LNCaP clone FGC (cell line): ENCODE measurements around the gene SMAD9.
A peak's percentile ranks its signal among the peaks of the same experiment; 100 is the strongest.

Experiments used
- DNase-seq: peaks from one replicate; pipeline ENCODE4 v3.0.0-alpha.2; 2011; ENCODE audit warnings: low read depth
- H3K4me3 ChIP-seq: 2 replicates; pipeline ENCODE4 v1.5.1; 2011; ENCODE audit warnings: mild to moderate bottlenecking, low read depth, low read length, control low read depth
- TF ChIP-seq, protein P1 (sequence below): IDR thresholded peaks from 2 replicates; pipeline ENCODE4 v1.5.1; 2012; ENCODE audit warnings: mild to moderate bottlenecking; ENCODE audit not compliant: control insufficient read depth, insufficient read depth; ENCODE audit errors: extremely low read depth

SMAD9 gene

GRCh38 chr13:36912973-36913372 is 7.1 kb downstream of the SMAD9 start:
- TF ChIP-seq, protein P1, sequence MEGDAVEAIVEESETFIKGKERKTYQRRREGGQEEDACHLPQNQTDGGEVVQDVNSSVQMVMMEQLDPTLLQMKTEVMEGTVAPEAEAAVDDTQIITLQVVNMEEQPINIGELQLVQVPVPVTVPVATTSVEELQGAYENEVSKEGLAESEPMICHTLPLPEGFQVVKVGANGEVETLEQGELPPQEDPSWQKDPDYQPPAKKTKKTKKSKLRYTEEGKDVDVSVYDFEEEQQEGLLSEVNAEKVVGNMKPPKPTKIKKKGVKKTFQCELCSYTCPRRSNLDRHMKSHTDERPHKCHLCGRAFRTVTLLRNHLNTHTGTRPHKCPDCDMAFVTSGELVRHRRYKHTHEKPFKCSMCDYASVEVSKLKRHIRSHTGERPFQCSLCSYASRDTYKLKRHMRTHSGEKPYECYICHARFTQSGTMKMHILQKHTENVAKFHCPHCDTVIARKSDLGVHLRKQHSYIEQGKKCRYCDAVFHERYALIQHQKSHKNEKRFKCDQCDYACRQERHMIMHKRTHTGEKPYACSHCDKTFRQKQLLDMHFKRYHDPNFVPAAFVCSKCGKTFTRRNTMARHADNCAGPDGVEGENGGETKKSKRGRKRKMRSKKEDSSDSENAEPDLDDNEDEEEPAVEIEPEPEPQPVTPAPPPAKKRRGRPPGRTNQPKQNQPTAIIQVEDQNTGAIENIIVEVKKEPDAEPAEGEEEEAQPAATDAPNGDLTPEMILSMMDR = no peak
- H3K4me3 ChIP-seq = no peak overlapping the region
- DNase-seq = no peak

DNA sequence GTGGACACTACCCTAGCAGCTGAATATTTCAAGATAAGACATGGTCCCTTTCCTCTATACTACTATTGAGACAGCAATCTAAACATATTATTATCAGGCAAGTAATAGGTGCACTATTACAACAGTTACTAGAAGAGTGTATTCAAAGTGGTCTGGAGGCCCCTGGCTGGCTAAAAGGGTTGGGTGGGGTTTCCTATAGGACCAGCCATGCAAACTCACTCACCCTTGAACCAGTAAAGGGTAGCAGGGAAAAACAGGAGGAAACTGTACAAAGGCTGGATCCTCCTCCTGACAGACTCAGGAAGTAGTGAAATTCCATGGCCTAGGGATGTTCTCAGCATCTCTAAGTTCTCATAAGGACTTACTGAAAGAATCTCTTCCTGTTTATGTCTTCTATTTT is 7.7 kb downstream of the SMAD9 start:
- DNase-seq = no peak
- H3K4me3 ChIP-seq = no peak overlapping the region
- TF ChIP-seq, protein P1 = no peak

- DNase-seq = no peak
- TF ChIP-seq, protein P1 = no peak
- H3K4me3 ChIP-seq = no peak overlapping the region
These were observed 9.5 kb downstream of the SMAD9 start for GRCh38 chr13:36910545-36910944.

- peak overlapping the region; percentile 3 for H3K4me3 ChIP-seq
- no peak for DNase-seq
- TF ChIP-seq, protein P1 = no peak
These were observed 12.2 kb downstream of the SMAD9 start for GRCh38 chr13:36907821-36908220.

DNA sequence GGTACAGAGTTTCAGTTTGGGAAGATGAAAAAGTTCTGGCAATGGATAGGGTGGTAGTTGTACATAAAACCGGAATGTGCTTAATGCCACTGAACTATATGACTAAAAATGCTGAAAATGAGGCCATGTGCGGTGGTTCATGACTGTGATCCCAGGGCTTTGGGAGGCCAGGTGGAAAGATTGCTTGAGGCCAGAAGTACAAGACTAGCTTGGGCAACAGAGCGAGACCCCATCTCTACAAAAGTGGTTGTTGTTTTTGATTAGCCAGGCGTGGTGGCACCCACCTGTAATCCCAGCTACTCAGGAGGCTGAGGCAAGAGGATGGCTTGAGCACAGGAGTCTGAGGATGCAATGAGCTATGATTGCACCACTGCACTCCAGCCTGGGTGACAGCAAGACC is 12.8 kb downstream of the SMAD9 start:
- TF ChIP-seq, protein P1 = no peak
- no peak overlapping the region for H3K4me3 ChIP-seq
- no peak for DNase-seq

- TF ChIP-seq, protein P1 = no peak
- H3K4me3 ChIP-seq = no peak overlapping the region
- no peak for DNase-seq
These were observed 14.1 kb downstream of the SMAD9 start for GRCh38 chr13:36905944-36906343.

GRCh38 chr13:36903925-36904595 is 16.0 kb downstream of the SMAD9 start:
- no peak for DNase-seq
- H3K4me3 ChIP-seq = no peak overlapping the region
- TF ChIP-seq, protein P1 = no peak
